Activated CD8-positive, alpha-beta memory T cell treated with anti-CD3 and anti-CD28 coated beads for 4 hours (primary cell): Measurements from ENCODE around the gene HEBP1.
A peak's percentile ranks its signal among the peaks of the same experiment; 100 is the strongest.

Experiments used
- DNase-seq, 2 donors: peaks; one replicate each; pipeline ENCODE4 v3.0.0-alpha.2; 2020; ENCODE audit warnings: low read depth in 2 of 2

The HEBP1 gene

GRCh38 chr12:12951504-12951903 lies 48.6 kb downstream of the HEBP1 start:
- no peak for DNase-seq

DNA sequence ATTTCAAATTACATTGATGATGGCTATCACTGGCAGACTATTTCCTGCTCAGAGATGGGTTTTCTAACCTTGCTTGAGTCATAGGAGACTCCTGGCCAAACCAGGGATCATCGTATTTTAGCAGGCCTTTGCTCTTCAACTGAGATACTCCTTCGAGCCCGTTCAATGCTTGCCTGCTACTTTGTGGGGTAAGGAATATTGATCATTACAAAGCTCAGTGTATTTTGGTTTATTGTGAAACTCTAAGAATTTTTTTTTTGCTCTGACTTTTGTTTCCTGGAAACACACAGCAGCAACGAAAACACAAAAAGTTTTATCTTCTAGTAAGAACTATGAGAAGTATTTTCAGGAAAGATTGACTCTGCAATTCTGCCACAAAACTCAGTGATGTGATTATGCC lies 52.2 kb downstream of the HEBP1 start:
- no peak for DNase-seq

- no peak for DNase-seq
These were observed 53.2 kb downstream of the HEBP1 start for GRCh38 chr12:12946686-12947355.

DNA sequence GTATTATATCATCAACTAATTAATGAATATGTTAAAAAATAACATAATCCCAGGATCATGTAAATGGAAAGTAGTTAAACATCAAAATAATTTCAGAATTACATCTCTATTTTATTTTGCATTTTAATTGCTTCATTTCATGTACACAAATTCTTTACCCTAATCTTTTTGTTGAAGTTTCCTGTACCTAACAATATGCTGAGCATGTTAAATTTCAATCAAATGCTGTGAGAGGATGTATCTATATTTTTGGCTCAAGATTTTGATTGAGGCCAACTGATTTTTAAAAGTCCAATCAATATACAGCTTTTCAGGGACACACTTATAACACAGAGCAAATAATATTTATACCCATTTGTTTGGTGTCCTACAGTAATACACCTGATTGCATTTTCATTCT lies 54.5 kb downstream of the HEBP1 start:
- DNase-seq = no peak

DNA sequence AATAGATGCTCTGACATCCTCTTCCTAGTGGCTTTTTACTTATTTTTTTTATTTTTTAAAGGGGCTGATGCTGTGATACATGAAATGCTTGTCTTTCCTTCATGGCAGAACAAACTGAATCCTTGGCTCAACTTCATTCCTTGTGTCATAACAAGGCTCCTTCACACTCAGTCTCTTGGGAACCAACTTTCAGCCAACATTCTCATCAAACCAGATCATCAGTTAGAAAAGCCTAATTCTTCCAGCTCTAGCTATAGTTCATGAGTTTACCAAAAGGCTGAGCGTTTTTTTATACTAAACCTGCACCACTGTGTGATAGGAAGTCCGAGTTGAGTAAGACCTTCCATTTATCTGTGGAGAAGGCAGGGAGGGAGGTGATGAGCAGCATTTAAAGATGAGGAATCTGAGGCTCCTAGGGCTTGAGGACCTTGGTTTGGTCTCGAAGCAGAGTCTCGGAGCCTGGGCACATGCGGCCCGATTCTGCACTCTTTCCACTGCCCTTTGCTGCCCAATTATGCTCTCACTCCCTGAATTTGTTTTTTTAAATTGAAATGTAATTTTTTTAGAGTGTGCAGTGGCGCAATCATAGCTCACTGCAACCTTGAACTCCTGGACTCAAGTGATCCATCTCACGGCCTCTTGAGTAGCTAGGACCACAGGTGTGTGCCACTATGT lies 56.3 kb downstream of the HEBP1 start:
- DNase-seq = no peak

DNA sequence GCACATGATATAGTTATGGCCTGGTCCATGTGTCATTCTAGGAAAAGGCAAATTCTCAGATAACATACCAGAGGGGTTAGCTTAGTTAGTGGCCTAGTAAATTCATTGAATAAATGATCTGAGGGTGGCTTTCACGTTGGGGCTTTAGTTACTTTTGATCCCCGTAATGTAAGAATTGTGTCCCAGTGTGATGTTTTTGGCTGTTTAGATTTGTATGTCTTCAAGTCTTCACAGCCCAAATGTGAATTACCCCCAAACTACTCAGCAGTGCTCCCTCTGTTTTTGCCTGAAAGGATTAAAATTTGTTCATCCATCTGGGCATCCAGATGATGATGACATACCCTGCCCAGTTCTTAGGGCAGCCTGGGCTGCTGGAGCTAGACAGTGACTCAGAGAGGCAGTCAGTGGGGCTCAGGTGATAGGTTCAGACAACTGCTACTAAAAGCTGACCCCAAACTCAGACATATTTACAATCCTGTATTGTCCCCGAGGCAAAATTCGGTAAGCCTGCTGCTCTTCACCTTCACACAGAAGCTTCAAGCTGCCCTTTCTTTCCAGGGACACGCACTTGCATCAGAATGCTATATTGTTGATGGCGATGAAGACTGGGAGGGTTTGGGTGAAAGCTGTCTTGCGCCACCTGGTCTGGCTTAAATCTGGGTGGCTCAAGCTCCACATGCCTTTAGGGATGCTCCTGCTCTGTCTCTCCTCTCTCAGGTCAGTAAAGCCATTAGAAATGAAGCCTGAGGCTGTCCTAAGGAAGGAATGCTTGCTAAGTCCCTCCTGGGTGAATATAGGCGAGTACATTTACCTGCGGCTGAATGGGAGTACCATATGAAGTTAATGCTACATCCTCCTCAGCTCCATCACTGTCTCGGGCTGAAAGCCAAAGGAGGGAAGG lies 58.4 kb downstream of the HEBP1 start:
- DNase-seq = no peak

GRCh38 chr12:12939888-12940287 lies 60.2 kb downstream of the HEBP1 start:
- no peak for DNase-seq

GRCh38 chr12:12938541-12938940 lies 61.5 kb downstream of the HEBP1 start:
- DNase-seq = no peak

GRCh38 chr12:12936983-12937491 lies 63.0 kb downstream of the HEBP1 start:
- DNase-seq = no peak

GRCh38 chr12:12934556-12934955 lies 65.5 kb downstream of the HEBP1 start:
- DNase-seq = no peak

DNA sequence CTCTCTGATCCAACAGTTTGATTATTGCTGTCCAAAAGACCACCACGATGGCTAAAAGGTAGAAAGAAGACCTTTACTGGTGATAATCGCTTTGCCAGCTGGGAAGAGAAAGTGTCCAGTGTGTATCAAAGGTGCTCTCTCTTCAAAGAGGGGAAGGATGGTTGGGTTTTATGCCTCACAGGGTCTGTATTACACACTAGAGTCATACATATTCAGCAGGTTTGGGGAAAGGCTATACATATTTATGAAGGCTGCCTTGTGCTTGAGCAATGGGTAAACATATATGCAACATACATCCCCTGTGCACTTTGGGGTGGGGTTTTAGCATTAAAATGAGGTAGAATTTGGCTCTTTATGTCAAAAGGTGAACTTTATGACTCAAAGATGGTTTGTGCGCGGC lies 66.3 kb downstream of the HEBP1 start:
- DNase-seq = no peak

DNA sequence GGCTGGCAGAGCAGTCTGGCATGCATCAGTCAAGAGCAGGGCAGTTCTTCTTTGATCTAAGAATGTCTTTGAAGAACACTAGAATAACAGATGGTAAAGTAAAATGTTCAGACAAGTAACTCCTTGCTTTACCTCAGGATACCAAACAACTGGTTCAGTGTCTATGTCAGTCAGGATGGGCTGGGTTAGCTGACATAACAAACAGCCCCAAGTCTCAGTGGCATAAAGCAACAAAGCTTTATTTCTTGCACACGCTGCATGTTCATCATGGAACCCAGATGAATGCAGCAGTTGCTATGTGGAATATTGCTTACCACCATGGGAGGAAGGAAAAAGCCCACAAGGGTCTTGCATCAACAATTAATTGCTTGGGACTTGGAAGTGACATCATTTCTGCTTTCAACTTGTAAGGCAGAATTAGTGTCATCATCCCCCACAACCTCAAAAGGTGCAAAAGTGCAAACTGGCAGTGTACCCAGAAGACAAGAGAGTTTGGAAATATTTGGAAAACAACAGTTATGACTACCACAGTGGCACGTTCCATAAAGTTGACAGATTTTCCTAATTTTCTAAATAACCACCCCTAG lies 69.3 kb downstream of the HEBP1 start:
- DNase-seq = no peak

GRCh38 chr12:12929696-12930095 lies 70.4 kb downstream of the HEBP1 start:
- DNase-seq = no peak

GRCh38 chr12:12927211-12928079 lies 72.6 kb downstream of the HEBP1 start:
- peak in 1 of 2 donors; percentile 0 for DNase-seq

DNA sequence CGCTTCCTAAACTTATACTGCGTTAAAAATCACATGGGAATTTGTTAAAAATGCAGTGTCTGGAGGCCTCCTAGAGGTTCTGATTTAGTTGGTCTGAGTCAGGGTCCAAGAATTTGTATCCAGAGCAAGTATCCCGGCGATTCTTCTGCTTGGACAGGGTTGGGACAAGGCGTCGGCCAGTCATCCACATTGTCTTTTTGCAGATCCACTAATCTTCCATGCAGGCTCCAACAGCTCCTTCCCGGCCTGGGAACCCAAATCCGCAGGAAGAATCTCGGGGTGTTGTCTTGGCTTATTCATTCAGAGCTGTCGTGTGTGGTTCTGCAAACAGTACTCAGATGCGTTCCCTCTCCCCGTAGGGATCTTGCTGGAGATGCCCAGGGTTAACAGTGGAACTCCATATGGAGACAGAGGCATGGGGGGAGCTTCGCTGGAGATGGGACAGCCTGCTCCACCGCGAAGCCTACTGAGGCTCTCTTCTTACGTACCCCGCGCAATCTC lies 73.4 kb downstream of the HEBP1 start:
- no peak for DNase-seq

DNA sequence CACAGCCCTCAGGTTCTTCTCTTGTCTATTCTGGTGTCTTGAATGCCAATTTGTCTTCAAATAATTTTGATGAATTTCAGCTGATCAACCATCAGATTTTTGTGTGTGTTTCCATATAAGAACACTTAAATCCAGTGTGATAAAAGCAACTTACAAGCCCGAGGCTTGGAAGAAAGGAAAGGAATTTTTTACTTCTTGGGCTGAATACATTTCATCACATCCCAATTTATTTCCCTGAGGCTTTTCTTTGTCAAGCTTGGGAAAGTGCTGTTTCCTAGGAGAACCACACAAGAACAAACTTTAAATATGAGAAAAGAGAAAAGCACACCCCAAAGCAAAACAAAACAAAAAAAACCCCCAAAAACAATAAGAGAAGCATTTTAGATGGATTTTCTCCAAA lies 74.7 kb downstream of the HEBP1 start:
- DNase-seq = no peak
